Stimulated activated CD4-positive, alpha-beta T cell treated with anti-CD3 and anti-CD28 coated beads, Interleukin-4, amount 100 ng/mL, for 48 hours (primary cell): ENCODE results near the gene RIPOR2.
A peak's percentile ranks its signal among the peaks of the same experiment; 100 is the strongest.

ENCODE experiments used
- DNase-seq, 2 donors: peaks; one replicate each; pipeline ENCODE4 v3.0.0-alpha.2; 2020; ENCODE audit warnings: low read depth in 2 of 2

Gene RIPOR2

GRCh38 chr6:24906314-24906713 lies 29.4 kb downstream of the RIPOR2 start:
- DNase-seq: no peak

GRCh38 chr6:24905483-24905882 lies 30.3 kb downstream of the RIPOR2 start:
- DNase-seq: no peak

GRCh38 chr6:24903681-24904080 lies 32.1 kb downstream of the RIPOR2 start:
- DNase-seq: no peak

GRCh38 chr6:24902782-24903181 lies 33.0 kb downstream of the RIPOR2 start:
- DNase-seq: no peak

- DNase-seq: no peak
Measured at GRCh38 chr6:24901698-24902328, 33.9 kb downstream of the RIPOR2 start.

- DNase-seq: no peak
Measured at GRCh38 chr6:24900917-24901697, 34.7 kb downstream of the RIPOR2 start.

- DNase-seq: peak in 1 of 2 donors; percentile 52
Measured at GRCh38 chr6:24899997-24900325, 35.8 kb downstream of the RIPOR2 start.

- DNase-seq: no peak
Measured at GRCh38 chr6:24899136-24899996, 36.4 kb downstream of the RIPOR2 start.

GRCh38 chr6:24898676-24899075 lies 37.1 kb downstream of the RIPOR2 start:
- DNase-seq: no peak

- DNase-seq: no peak
Measured at GRCh38 chr6:24897186-24897585, 38.6 kb downstream of the RIPOR2 start.

GRCh38 chr6:24893342-24893850 lies 42.4 kb downstream of the RIPOR2 start:
- DNase-seq: no peak

GRCh38 chr6:24891004-24891403 lies 44.8 kb downstream of the RIPOR2 start:
- DNase-seq: no peak

- no peak for DNase-seq
Measured at GRCh38 chr6:24890471-24890870, 45.3 kb downstream of the RIPOR2 start.

- no peak for DNase-seq
Measured at GRCh38 chr6:24888715-24889370, 46.9 kb downstream of the RIPOR2 start.

- DNase-seq: no peak
Measured at GRCh38 chr6:24887545-24888140, 48.1 kb downstream of the RIPOR2 start.

GRCh38 chr6:24883618-24884017 lies 52.1 kb downstream of the RIPOR2 start:
- peak; percentile 5 to 30 for DNase-seq

GRCh38 chr6:24882835-24883555 lies 52.8 kb downstream of the RIPOR2 start:
- no peak for DNase-seq

GRCh38 chr6:24882295-24882694 lies 53.5 kb downstream of the RIPOR2 start:
- DNase-seq: no peak

GRCh38 chr6:24881376-24881775 lies 54.4 kb downstream of the RIPOR2 start:
- no peak for DNase-seq

- no peak for DNase-seq
Measured at GRCh38 chr6:24880451-24880850, 55.3 kb downstream of the RIPOR2 start.

GRCh38 chr6:24879351-24879750 lies 56.4 kb downstream of the RIPOR2 start:
- DNase-seq: no peak
